ENCODE results near the gene LYZL4.

The LYZL4 gene

DNA sequence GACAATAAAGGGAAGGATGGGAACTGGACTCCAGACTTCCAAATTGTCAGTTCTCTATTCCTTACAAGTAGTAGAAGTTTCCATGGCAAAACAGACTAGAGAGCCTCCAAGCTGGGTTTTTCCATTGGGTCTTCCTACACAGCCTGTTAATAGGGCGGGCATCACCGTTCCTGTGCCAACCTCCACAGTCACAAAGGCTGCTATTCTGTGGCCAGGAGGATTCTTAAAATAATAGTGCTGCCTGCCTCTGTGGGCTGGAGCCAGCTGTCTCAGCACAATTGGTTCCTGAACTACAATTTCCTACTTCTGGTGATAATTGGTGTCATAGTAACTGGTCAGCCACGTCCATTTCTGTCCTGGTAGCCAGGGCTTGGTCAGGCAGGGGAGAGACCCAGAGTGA is 38.6 kb downstream of the LYZL4 start:
- no peak for DNase-seq (ENCODE audit: low read depth)

DNA sequence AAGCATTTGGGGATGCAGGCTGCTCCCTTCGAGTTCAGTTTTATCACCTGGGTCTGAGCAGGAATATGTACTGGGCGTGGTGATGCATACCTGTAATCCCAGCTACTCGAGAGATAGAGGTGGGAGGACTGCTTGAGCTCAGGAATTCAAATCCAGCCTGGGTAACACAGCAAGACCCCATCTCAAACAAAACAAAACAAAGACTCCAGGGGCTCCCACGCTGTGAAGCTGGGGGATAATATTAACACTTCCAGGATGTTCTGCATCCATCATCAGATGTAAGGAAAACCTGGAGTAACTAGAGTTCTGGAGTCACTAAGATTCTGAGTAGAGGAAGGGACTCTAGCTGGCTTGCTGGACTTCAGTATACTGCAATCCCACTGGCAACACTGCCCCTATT is 40.6 kb downstream of the LYZL4 start:
- no peak for DNase-seq (ENCODE audit: low read depth)

GRCh38 chr3:42369304-42369703 is 41.1 kb downstream of the LYZL4 start:
- no peak for DNase-seq (ENCODE audit: low read depth)

DNA sequence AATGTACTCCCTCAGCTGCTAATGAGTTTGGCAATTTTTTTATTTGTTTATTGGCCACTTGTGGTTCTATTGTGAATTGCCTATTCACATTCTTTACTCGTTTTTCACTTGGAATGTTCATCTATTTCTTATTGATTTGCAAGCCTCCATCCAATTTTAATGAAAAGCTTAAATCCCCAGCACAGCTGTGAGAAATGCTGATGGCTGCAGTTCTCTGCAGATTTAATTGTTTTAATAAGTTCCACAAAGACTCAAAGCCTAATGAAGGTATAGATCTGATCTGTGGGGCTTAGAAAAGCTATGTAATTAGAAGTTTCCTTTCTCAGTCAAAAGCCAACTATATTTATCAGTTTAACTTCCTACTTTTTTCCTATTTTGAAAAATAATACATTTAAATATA is 41.5 kb downstream of the LYZL4 start:
- DNase-seq (ENCODE audit: low read depth): no peak

DNA sequence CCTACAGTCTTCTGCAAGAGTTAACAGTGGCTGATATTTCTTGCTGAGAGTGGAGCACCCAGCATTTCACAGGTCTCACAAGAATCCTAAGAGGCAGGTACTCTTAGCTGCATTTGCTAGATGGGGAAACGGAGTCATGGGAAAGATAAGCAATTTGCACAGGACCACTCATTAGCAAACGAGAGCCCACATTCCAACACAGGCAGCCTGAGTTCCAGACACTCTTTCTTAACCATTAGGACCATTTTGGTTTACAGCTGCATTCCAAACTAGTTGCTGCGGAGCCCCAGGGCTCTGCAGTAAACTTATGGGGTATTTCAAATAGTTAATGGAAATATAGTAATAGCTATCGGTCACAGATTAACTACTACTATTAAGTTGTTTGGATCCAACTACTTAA is 42.5 kb downstream of the LYZL4 start:
- no peak for DNase-seq (ENCODE audit: low read depth)

DNA sequence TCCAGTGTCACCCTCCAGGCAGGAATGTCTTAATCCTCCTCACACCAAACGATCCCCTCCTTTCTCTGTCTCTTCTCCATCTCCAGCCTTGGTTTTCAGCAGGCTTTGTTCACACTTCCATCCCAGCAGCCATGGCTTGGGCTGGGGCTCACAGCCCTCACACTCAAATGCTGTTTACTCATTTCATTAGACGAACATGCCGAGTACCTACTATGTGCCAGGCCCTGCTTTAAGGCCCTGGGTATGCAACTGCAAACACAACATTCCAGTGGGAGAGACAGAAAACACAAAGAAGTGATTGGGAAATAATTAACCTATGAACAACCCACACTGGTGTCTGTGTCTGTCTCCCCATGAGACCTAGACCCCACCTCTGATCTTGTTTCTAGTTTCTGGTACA is 43.9 kb downstream of the LYZL4 start:
- DNase-seq (ENCODE audit: low read depth): no peak

- DNase-seq (ENCODE audit: low read depth): no peak
Observed at GRCh38 chr3:42357335-42357734, 53.1 kb downstream of the LYZL4 start.

DNA sequence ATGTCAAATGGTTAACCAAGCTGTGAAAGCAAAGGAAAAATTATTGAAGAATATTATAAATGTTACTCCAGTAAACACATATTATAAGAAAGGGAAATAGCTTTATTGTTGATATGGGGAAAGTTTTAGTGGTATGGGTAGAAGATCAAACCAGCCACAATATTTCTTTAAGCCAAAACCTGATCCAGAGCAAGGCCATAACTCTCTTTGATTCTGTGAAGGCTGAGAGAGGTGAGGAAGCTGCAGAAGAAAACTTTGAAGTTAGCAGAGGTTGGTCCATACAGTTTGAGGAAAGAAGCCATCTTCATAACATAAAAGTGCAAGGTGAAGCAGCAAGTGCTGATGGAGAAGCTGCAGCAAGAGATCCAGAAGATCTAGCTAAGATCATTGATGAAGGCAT is 54.8 kb downstream of the LYZL4 start:
- no peak for DNase-seq (ENCODE audit: low read depth)

- DNase-seq (ENCODE audit: low read depth): no peak
Observed at GRCh38 chr3:42353631-42354030, 56.8 kb downstream of the LYZL4 start.

DNA sequence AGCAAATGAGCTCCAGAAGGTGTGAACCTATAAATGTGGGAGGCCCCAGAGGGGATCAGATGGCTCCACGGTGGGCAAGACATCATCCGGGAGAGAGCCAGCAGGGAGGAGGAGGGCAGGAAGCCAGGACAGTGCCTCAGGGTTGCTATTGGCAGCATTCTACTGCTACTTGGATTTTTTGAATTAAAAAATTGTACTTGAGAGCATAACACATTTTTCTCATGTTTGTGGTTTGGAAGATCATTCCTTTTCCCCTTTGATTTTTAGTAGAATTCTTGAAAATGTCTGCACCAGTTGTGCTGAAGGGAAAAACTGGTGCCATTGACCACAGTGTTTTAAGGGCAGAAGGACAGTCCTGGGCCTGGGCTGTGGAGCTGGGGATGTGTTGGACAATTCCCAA is 59.2 kb downstream of the LYZL4 start:
- DNase-seq (ENCODE audit: low read depth): peak; percentile 59

- no peak for DNase-seq (ENCODE audit: low read depth)
Observed at GRCh38 chr3:42349765-42350594, 60.4 kb downstream of the LYZL4 start.

DNA sequence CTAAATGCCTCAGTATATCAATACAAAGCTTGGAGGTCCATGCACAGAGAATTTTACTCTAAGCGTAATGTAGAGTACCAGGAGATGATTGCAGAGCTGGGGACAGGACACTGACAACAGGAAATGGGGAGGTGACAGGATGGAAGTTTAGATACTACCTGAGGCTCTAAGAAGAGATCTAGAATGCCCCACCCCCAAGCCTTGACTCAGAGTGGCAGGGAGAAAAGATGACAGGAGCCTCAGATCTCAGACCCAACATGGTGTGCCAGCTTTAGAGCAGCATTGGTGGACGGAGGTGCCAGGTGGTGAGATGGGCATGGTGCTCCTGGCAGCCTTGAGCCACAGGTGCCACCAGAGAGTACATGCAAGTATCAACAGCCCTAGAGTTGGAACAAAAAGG is 62.5 kb downstream of the LYZL4 start:
- DNase-seq (ENCODE audit: low read depth): no peak
